Activated CD4-positive, alpha-beta T cell treated with anti-CD3 and anti-CD28 coated beads, Interleukin-2, amount 50 U/mL, for 16 hours (primary cell): ENCODE data around the gene KIF6.

ENCODE experiments used
- DNase-seq: peaks from one replicate; pipeline ENCODE4 v3.0.0-alpha.2; 2020

KIF6 gene

GRCh38 chr6:39590871-39591393 is 134.3 kb downstream of the KIF6 start:
- DNase-seq, result no peak

DNA sequence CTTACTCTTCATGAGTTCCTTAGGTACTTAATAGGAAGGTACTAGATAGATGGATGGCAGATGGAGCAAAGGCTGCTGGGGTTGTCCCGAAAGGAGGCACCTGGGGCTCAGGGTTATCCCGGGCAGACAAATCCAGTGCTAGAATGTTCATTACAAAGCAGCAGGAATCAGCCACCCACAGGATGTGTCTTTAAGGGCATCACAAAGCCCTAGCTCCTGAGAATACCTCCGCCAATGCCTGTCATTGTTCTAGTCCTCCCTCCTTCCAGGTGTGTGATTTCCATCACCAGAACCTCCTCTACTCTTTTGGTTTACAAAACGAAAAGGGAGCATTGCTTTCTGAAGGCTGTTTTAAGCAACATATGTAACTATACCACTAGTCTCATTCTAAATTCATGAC is 138.1 kb downstream of the KIF6 start:
- DNase-seq, result no peak

DNA sequence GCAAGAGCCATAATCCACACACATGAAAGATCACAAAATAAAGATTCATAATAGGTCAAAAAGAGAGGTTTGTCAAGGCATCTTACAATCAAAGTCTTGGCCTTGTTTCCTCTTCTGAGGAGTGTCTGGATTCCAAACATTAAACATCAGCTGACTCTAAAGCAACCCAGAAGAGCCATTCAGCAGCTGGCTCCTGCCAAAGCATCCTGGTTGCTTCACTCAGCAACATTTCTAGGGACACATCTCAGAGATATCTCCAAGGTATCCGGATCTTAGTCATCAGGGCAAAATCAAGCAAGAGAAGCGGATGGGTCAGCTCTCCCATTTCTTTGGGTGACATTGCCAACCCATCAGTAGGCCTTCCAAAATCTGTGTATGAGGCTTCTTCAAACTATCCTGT is 139.6 kb downstream of the KIF6 start:
- no peak for DNase-seq

GRCh38 chr6:39577446-39578165 is 147.6 kb downstream of the KIF6 start:
- DNase-seq, result no peak

DNA sequence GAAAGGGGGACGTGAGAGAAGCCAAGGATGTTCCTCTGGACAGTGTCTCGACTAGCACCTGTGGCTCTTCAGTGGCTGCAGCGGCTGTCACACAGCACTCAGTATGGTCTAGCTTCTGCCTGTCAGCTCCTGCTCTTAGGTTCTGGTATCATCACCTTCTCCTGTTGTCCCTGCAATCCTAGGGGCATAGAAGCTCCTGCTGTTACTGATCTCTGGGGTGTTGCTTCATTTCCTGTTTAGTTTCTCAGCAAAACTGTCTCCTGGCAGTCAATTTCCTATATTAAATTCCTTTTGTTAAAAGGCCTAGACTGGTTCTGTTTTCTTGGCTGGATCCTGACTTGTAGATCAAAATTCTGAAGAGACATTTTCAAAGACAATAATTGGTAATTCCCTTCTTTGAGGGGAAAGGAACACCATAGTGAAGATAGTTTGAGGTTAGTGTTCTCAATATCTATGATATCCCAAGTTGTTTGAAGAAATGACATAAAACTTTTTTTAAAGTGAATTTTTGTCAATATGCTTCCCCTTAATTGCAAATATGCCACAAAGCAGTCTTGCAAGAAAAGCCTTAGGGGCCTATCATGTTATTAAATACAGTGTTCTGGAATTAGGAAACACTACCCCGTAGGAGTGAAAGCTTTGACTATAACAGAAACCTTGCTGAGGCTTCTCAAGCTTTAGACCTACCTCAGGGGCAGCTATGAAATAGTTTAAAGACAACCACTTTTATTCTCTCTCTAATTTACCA is 148.5 kb downstream of the KIF6 start:
- DNase-seq, result no peak

GRCh38 chr6:39574991-39575390 is 150.2 kb downstream of the KIF6 start:
- DNase-seq, result no peak

GRCh38 chr6:39573541-39573940 is 151.7 kb downstream of the KIF6 start:
- no peak for DNase-seq

- no peak for DNase-seq
Measured at GRCh38 chr6:39572661-39573340, 152.4 kb downstream of the KIF6 start.

DNA sequence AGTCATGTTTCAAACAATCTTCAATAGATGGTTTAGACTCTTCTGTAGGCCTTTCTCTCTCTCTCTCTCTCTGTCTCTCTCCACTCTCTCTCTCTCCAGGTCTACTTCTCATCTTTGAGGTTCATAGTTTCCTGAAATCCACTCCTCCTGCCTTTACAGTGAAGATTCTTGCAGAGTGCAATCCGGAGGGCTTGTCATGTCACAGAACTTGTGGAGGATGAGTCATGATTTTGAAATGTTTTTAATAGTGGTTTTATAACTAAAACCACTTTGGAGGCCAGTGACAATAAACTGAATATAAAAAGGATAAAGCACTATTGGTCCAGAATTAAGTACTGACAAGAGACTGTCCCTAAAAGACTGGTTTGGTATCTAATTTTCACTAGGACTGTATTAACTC is 156.3 kb downstream of the KIF6 start:
- no peak for DNase-seq

DNA sequence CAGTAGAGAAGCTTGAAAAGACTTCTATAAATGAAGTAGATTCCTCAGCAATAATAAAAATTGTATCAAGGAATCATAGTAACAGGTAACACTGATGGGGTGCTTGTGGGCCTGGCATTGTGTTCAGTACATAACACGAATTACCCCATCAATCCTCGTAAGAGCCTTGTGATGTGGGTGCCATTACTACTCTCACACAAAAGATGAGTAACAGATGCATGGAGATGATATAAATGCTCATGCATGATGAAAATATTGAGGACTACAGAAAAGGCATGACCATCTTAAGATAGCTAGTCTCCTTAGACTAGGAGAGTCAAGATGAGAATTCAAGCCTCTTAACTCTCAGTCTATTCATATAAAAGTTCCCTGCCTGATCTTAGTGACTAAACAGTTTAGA is 158.1 kb downstream of the KIF6 start:
- no peak for DNase-seq

- no peak for DNase-seq
Measured at GRCh38 chr6:39566456-39566855, 158.8 kb downstream of the KIF6 start.

DNA sequence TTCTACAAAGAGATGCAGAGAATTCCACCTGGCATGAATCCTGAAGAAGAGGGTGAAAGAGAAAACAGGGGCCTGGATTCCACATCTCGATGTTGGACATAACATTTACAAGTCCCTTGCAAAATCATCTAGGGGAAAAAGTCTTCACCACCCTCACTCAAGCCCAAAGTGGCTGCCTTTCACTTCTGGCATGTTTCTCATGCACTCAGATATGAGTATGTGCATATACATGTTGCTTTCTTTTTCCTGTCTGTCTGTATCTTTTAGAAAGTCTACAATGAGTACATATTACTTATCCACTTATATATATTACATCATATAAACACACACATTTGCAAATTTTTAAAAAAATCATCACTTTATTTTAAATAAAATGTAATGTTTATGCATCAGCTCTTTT is 159.3 kb downstream of the KIF6 start:
- DNase-seq, result no peak

- DNase-seq, result no peak
Measured at GRCh38 chr6:39563566-39564311, 161.5 kb downstream of the KIF6 start.

DNA sequence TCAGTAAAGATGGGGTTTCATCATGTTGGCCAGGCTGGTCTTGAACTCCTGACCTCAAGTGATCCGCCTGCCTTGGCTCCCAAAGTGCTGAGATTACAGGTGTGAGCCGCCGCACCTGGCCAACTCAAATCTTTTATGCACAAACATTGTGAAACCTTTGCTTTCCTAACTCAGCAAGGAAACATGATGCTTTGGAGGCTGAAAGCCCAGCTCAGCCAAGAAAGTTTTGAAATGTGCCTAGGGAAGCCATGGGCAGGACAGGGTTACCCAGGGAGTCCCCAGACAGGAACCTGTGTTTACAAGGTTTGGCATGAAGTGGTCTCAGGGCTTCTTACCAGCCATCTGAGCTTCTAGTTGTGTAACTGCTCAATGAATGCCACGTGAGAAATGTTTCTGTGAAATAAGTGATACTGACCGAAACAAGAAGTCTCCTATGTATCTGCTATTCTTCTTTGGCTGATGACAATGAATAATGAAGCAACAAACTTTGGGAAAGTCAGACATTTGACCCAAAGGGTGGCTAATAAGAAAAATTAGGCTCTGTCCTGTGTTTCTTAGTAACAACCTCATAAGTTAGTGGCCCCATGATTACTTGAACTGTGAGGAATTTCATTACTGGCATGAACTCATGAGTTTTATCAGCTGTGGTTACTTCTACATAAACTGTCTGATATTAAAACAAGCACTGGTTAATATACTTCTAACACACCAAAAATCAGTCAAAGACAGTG is 163.5 kb downstream of the KIF6 start:
- DNase-seq, result no peak

DNA sequence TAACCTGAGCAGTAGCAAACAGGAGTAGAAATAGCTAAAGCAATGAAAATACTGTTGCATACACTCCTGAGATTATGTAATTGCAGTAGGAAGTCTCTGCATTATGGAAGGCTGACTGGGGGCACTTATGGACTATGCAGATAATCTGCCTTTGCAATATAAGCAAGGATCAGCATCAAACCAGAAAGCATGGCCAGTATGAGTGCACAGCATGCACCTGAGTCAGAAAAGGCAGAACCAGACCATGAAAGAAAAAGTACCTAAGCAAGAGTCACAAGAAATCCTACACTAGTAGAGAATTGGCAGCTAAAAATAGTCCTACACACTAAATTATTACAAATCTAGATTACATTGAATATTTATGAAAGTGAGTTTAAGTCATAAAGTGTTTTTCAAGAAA is 164.3 kb downstream of the KIF6 start:
- no peak for DNase-seq

- no peak for DNase-seq
Measured at GRCh38 chr6:39558591-39559190, 166.5 kb downstream of the KIF6 start.

DNA sequence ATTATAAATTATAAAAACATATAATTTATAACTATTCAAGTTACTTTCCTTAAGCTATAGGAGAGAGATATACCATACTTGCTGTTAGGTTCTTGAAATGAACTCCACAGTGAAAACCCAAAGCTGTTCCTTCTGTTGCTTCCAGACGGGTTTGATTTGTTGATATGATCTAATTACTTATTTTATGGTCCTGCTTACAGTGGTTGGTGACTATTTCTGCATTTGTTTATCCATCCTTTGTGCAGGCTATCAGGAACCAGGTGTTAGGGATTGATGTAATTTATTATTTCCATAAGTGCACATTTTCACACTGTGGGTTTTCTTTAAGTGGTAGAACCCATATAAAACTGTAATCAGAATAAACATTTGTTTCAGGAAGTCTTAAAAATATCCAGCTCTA is 167.1 kb downstream of the KIF6 start:
- DNase-seq, result no peak

DNA sequence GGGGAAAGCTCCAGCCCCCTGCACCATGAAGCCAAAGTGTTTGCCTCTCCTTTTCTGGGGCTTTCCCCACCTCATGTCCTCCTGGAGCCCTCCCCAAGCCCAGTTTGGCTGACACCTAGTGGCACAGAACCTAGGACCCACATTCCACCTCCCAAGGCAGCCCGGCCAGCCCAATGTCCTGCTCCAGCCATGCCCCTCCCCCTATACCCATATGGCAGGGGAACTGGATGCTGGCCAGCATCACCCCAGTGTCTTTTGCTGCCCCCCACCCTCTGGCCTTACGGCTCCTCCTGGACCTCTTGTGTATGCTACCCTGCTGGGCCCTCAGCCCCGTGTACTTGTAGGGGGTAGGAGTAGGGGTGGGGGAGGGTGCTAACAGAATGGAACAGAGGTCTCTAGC is 170.1 kb downstream of the KIF6 start:
- DNase-seq, result no peak

DNA sequence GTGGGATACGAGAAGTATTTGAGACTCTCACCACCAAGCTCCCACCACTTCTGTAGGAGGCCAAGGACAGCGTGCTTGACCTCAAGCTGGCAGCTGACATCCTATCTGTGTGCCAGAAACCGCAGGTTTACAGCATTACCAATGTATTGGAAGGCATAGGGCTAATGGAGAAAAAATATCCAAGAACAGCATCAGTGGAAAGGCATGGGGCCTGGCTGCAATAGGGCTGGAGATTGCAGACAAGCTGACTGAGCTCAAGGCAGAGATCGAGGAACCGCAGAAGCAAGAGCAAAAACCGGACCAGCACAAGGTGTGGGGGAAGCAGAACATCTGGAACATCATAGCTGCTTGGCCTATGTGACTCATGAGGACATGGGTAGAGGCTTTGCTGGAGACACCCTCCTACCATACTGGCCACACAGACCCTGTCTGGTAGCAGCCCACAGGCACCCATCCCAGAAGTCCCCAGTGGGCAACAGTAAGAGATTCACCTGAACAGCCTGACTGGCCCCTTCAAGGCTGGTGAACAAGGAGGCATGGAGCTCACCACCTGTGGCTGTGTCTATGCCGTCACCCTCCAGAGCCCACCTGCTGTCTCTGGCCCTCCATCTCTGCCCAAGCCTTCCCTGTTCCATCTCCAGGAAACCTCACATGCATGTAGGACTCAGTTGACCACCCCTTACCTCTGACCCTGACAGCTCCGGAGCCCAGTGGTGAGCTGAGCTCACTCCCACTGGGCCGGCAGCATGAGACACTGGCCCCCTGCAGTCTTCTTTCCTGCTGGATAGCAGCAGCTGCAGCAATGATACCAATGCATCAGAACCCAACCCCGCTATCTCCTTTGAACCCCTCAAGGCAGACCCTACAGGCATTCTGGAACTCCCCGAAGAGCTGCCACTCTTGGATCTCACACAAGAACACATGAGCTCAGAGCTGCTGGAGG is 171.1 kb downstream of the KIF6 start:
- no peak for DNase-seq

GRCh38 chr6:39553029-39553428 is 172.2 kb downstream of the KIF6 start:
- no peak for DNase-seq

DNA sequence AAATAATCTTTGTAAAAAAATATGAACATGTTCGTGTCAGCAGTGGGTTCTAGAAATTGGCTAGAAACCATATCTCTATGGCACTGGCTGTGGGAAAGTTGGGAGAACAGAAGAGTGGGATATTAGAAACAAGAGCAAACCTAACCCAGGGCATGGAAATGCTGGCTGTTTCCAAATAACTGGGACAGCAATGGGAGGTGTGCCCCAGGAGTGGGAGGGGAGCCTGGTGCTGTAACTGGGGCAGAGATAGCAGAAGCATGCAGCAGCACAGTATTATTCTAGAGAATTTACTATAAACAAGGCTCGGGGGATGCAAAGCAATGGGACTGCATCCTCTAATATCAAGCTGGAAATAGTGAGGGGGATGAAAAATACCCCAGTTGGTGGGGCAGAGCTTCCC is 175.0 kb downstream of the KIF6 start:
- DNase-seq, result no peak
